ENCODE measurements around the gene TRIM63. TPM values are rescaled to one million over a fixed set of nuclear protein-coding genes. Genes with fewer than 3 reads are reported as not detected.

The TRIM63 gene
- total RNA-seq, 4 donors from 2014 or later: 0.32 to 1.8 TPM; not detected in 2

DNA sequence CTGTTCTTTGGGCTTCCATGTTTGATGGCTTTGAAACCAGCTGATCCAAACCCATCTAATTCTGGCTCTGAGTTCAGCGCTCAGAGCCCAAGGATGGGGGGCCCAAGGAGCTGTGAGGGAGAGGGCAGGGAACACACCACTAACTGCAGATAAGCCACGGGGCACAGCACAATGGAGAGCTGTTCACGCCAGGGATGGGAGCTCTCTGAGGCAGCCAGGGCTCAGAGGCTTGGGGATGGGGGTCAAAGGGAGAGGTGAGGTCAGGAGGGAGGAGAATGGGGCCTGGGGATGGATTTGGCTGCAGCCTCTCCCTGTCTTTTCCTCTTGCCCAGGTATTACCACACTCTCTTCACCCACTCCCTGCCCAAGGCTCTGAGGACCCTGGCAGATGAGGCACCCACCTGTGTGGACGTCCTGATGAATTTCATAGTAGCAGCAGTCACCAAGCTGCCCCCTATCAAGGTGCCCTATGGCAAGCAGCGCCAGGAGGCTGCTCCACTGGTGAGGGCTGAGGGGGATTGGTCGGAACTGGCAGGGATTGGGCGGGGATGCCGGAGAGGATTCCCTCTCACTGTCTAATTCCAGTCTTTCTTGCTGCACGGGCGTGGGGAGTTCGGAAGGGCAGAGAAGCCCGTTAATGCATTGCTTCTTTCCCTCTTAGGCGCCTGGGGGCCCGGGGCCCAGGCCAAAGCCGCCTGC lies 32.8 kb downstream of the TRIM63 start:
- Histone ChIP-seq H3K27ac (peak overlapping the region; percentile 80 to 87 (median 86)), H3K9me3 (no peaks in the 10 kb centered on the region), H3K4me3 (peak overlapping the region; percentile 3 to 86 (median 58)), H3K27me3 (peaks cover 6% of the 10 kb centered on the region), H3K36me3 (no peaks in the 10 kb centered on the region), H3K4me1 (peaks cover 3 to 15% (median 10%) of the 10 kb centered on the region in 4 donors)
- in situ Hi-C loops (cut with MboI; ENCODE audit: low pct_ligation_motif_present in 1 of 4, low pct_unique_long_range_greater_than_20kb in 1 of 4, low sequenced_read_pairs in 3 of 4): loop anchor here in 3 of 4 donors (25.0 kb wide), 2 partner anchors 103 to 128 kb away; partner anchors contain the start of genes C1orf232 (in 2 of the 3), FAM110D (in 2 of the 3), ZNF593 (in 2 of the 3) and ZNF593OS (in 2 of the 3)
- 13 to 20% methylated on average over 2 to 14 of the region's 15 CpGs for WGBS, 2 donors (ENCODE audit: low coverage in 1 of 2)
- DNase-seq: no peak
- TF ChIP-seq, protein P1, sequence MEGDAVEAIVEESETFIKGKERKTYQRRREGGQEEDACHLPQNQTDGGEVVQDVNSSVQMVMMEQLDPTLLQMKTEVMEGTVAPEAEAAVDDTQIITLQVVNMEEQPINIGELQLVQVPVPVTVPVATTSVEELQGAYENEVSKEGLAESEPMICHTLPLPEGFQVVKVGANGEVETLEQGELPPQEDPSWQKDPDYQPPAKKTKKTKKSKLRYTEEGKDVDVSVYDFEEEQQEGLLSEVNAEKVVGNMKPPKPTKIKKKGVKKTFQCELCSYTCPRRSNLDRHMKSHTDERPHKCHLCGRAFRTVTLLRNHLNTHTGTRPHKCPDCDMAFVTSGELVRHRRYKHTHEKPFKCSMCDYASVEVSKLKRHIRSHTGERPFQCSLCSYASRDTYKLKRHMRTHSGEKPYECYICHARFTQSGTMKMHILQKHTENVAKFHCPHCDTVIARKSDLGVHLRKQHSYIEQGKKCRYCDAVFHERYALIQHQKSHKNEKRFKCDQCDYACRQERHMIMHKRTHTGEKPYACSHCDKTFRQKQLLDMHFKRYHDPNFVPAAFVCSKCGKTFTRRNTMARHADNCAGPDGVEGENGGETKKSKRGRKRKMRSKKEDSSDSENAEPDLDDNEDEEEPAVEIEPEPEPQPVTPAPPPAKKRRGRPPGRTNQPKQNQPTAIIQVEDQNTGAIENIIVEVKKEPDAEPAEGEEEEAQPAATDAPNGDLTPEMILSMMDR (IDR thresholded peaks at IDR 0.05): no peak
- TF ChIP-seq EP300 (IDR thresholded peaks at IDR 0.05; ENCODE audit: low read depth): no peak
- intact Hi-C loops (cut with DNase I; ENCODE audit: low total_unique reads): loop anchor here (10.0 kb wide), 1 partner anchor 110 kb away; no protein-coding TSS in a partner anchor

DNA sequence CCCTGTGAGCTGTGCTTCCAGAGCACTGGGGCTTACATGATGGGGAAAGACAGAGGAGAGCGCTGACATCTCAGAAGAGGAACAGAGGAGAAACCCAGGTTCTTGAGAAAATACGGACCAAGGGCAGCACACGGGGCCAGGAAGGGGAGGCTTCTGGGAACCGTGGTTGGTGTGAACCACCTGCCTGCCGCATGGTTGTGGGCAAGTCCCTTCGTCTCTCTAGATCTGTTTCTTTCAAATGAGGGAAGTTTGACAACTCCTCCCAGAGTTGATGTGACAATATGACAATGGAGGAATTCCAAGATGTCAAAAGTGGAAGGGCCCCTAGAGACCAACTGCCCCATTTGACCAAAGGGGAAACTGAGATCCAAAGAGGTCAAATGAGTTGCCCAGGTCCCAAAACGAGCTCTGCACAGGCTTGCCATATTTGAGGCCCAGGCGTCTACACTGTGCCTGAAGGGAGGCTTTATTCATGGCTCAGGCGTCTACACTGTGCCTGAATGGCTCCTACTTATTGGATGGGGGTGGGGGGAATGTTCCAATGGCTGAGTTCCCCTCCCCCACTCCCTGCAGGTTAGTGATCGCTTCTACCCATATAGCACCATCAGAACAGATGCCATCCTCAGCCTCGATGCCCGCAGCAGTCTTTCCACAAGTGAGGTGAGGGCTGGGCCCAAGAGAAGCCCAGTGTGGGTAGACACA lies 34.6 kb downstream of the TRIM63 start:
- TF ChIP-seq POLR2AphosphoS5 (IDR thresholded peaks at IDR 0.05) (no peak), POLR2A (IDR thresholded peaks at IDR 0.05) (no peak), EP300 (IDR thresholded peaks at IDR 0.05; ENCODE audit: low read depth) (no peak)
- TF ChIP-seq, protein P1 (IDR thresholded peaks at IDR 0.05): no peak
- DNase-seq: no peak
- no peak overlapping the region for H3K27ac ChIP-seq
- intact Hi-C loops (cut with DNase I; ENCODE audit: low total_unique reads) (loop anchor here (10.0 kb wide), 1 partner anchor 112 kb away; no protein-coding TSS in a partner anchor), in situ Hi-C loops (cut with MboI; ENCODE audit: low pct_ligation_motif_present in 1 of 4, low pct_unique_long_range_greater_than_20kb in 1 of 4, low sequenced_read_pairs in 3 of 4) (loop anchor here in 3 of 4 donors (25.0 kb wide), 2 partner anchors 104 to 129 kb away; partner anchors contain the start of genes C1orf232 (in 2 of the 3), FAM110D (in 2 of the 3), ZNF593 (in 2 of the 3) and ZNF593OS (in 2 of the 3))
- H3K4me1 ChIP-seq: peaks cover 3 to 15% (median 10%) of the 10 kb centered on the region in 4 donors
- no peaks in the 10 kb centered on the region for H3K36me3 ChIP-seq
- 76 to 91% methylated on average over 3 to 12 of the region's 12 CpGs for WGBS, 2 donors (ENCODE audit: low coverage in 1 of 2)
- H3K4me3 ChIP-seq: no peak overlapping the region
- H3K27me3 ChIP-seq: peaks cover 6% of the 10 kb centered on the region
- no peaks in the 10 kb centered on the region for H3K9me3 ChIP-seq

GRCh38 chr1:26031611-26032220 lies 35.7 kb downstream of the TRIM63 start:
- in situ Hi-C loops (cut with MboI; ENCODE audit: low pct_ligation_motif_present in 1 of 4, low pct_unique_long_range_greater_than_20kb in 1 of 4, low sequenced_read_pairs in 3 of 4): loop anchor here in 3 of 4 donors (25.0 kb wide), 2 partner anchors 106 to 131 kb away; partner anchors contain the start of genes C1orf232 (in 2 of the 3), FAM110D (in 2 of the 3), ZNF593 (in 2 of the 3) and ZNF593OS (in 2 of the 3)
- WGBS, 2 donors (ENCODE audit: low coverage in 1 of 2): 64 to 83% methylated on average over 1 to 3 of the region's 3 CpGs
- H3K4me3 ChIP-seq: no peak overlapping the region
- H3K4me1 ChIP-seq: peaks cover 3 to 15% (median 10%) of the 10 kb centered on the region in 4 donors
- TF ChIP-seq POLR2AphosphoS5 (IDR thresholded peaks at IDR 0.05) (no peak), EP300 (IDR thresholded peaks at IDR 0.05; ENCODE audit: low read depth) (no peak), POLR2A (IDR thresholded peaks at IDR 0.05) (no peak)
- TF ChIP-seq, protein P1 (IDR thresholded peaks at IDR 0.05): no peak
- no peaks in the 10 kb centered on the region for H3K9me3 ChIP-seq
- peaks cover 6% of the 10 kb centered on the region for H3K27me3 ChIP-seq
- no peaks in the 10 kb centered on the region for H3K36me3 ChIP-seq
- intact Hi-C loops (cut with DNase I; ENCODE audit: low total_unique reads): loop anchor here (10.0 kb wide), 1 partner anchor 113 kb away; no protein-coding TSS in a partner anchor
- no peak overlapping the region for H3K27ac ChIP-seq
- DNase-seq: no peak
